Mammary epithelial cell (primary cell): Measurements from ENCODE around the gene PKD1.

Experiments
- CTCF ChIP-seq, 2 donors: IDR thresholded peaks in 1 of 2; conservative IDR thresholded peaks in 1 of 2; 2 replicates each; pipeline ENCODE4 v1.5.1; 2011 to 2012; ENCODE audit warnings: inconsistent platforms in 2 of 2, low read length in 2 of 2, mild to moderate bottlenecking in 2 of 2, control low read depth in 1 of 2, low read depth in 1 of 2; ENCODE audit not compliant: insufficient read depth in 1 of 2; ENCODE audit errors: extremely low read depth in 1 of 2
- EZH2 ChIP-seq: IDR thresholded peaks from 2 replicates; pipeline ENCODE4 v1.6.1; 2012; ENCODE audit warnings: low read length, inconsistent platforms, borderline replicate concordance

- TF ChIP-seq CTCF (conservative IDR thresholded peaks at IDR 0.05 in 1 of 2, IDR thresholded peaks at IDR 0.05 in 1 of 2; ENCODE audit: extremely low read depth in 1 of 2, insufficient read depth in 1 of 2, low read depth in 1 of 2, low read length in 2 of 2) (no peak), EZH2 (no peak)
Observed at GRCh38 chr16:2043667-2044451, 91.8 kb downstream of the PKD1 start.
